ENCODE results near the gene CUL7. TPM values are rescaled to one million over a fixed set of nuclear protein-coding genes. Genes with fewer than 3 reads are reported as not detected.
A peak's percentile ranks its signal among the peaks of the same experiment; 100 is the strongest.

The CUL7 gene
- total RNA-seq, 4 donors from 2014 or later = 11.9 to 21.3 (median 15.4) TPM

GRCh38 chr6:43081043-43081442 is 27.4 kb upstream of the CUL7 start:
- in situ Hi-C loops (cut with MboI; ENCODE audit: low sequenced_read_pairs in 4 of 4) (no loop called here), intact Hi-C loops (cut with DNase I; ENCODE audit: low total_unique reads) (no loop called here)
- no peak for DNase-seq
- Histone ChIP-seq H3K9me3 (no peaks in the 10 kb centered on the region), H3K27ac (no peak overlapping the region), H3K4me1 (peaks cover 0 to 9% of the 10 kb centered on the region in 2 donors), H3K27me3 (peaks cover 9 to 17% (median 13%) of the 10 kb centered on the region in 3 donors), H3K4me3 (no peak overlapping the region), H3K36me3 (no peaks in the 10 kb centered on the region)
- ATAC-seq = no peak
- TF ChIP-seq POLR2A (IDR thresholded peaks at IDR 0.05) (no peak), CTCF (IDR thresholded peaks at IDR 0.05 in 4 of 5, conservative IDR thresholded peaks at IDR 0.05 in 1 of 5) (no peak)

- TF ChIP-seq CTCF (IDR thresholded peaks at IDR 0.05 in 4 of 5, conservative IDR thresholded peaks at IDR 0.05 in 1 of 5) = no peak
- TF ChIP-seq POLR2A (IDR thresholded peaks at IDR 0.05) = no peak
- DNase-seq = no peak
- H3K9me3 ChIP-seq = no peaks in the 10 kb centered on the region
- no peak overlapping the region for H3K4me3 ChIP-seq
- H3K36me3 ChIP-seq = peaks cover 0 to 8% of the 10 kb centered on the region in 2 donors
- H3K27ac ChIP-seq = no peak overlapping the region
- H3K27me3 ChIP-seq = peaks cover 9 to 17% (median 13%) of the 10 kb centered on the region in 3 donors
- peaks cover 0 to 9% of the 10 kb centered on the region in 2 donors for H3K4me1 ChIP-seq
- intact Hi-C loops (cut with DNase I; ENCODE audit: low total_unique reads) (no loop called here), in situ Hi-C loops (cut with MboI; ENCODE audit: low sequenced_read_pairs in 4 of 4) (no loop called here)
- no peak for ATAC-seq
Observed at GRCh38 chr6:43078691-43079090, 25.0 kb upstream of the CUL7 start.

- ATAC-seq (no peak), DNase-seq (no peak)
- no peak for TF ChIP-seq POLR2A (IDR thresholded peaks at IDR 0.05)
- TF ChIP-seq CTCF (IDR thresholded peaks at IDR 0.05 in 4 of 5, conservative IDR thresholded peaks at IDR 0.05 in 1 of 5) = no peak
- peaks cover 9 to 17% (median 13%) of the 10 kb centered on the region in 3 donors for H3K27me3 ChIP-seq
- in situ Hi-C loops (cut with MboI; ENCODE audit: low sequenced_read_pairs in 4 of 4) = no loop called here
- peaks cover 0 to 14% of the 10 kb centered on the region in 2 donors for H3K36me3 ChIP-seq
- intact Hi-C loops (cut with DNase I; ENCODE audit: low total_unique reads) = no loop called here
- no peaks in the 10 kb centered on the region for H3K9me3 ChIP-seq
- no peak overlapping the region for H3K27ac ChIP-seq
- no peak overlapping the region for H3K4me3 ChIP-seq
- H3K4me1 ChIP-seq = peaks cover 0 to 9% of the 10 kb centered on the region in 2 donors
Observed at GRCh38 chr6:43077981-43078511, 24.4 kb upstream of the CUL7 start.

- no peaks in the 10 kb centered on the region for H3K9me3 ChIP-seq
- H3K36me3 ChIP-seq = peaks cover 0 to 21% of the 10 kb centered on the region in 2 donors
- DNase-seq = no peak
- in situ Hi-C loops (cut with MboI; ENCODE audit: low sequenced_read_pairs in 4 of 4) (no loop called here), intact Hi-C loops (cut with DNase I; ENCODE audit: low total_unique reads) (no loop called here)
- no peak overlapping the region for H3K27ac ChIP-seq
- TF ChIP-seq CTCF (IDR thresholded peaks at IDR 0.05 in 4 of 5, conservative IDR thresholded peaks at IDR 0.05 in 1 of 5) (no peak), POLR2A (IDR thresholded peaks at IDR 0.05) (no peak)
- H3K4me3 ChIP-seq = peak overlapping the region in 2 of 4 donors; percentile 45 to 46
- peaks cover 0 to 9% of the 10 kb centered on the region in 2 donors for H3K4me1 ChIP-seq
- ATAC-seq = no peak
- peaks cover 9 to 17% (median 13%) of the 10 kb centered on the region in 3 donors for H3K27me3 ChIP-seq
Observed at GRCh38 chr6:43077333-43077809, 23.7 kb upstream of the CUL7 start.
